NCI-H2029 (cell line): ENCODE data around the gene UGT2B7.
"Not testable (repeated sequence)": the region's sequence is repeated elsewhere in the genome, so short reads cannot be mapped to it uniquely, and the experiment has no call there.

ENCODE experiments used
- DNase-seq: peaks from one replicate; lab custom pipeline; 2025; lab: John Stamatoyannopoulos, UW

UGT2B7 gene

GRCh38 chr4:69088473-69088872 lies 7.8 kb upstream of the UGT2B7 start:
- no peak for DNase-seq

GRCh38 chr4:69089388-69089787 lies 6.9 kb upstream of the UGT2B7 start:
- DNase-seq, result no peak

GRCh38 chr4:69092190-69092589 lies 4.1 kb upstream of the UGT2B7 start:
- no peak for DNase-seq

GRCh38 chr4:69092980-69093568 lies 3.2 kb upstream of the UGT2B7 start:
- no peak for DNase-seq

- DNase-seq, result no peak
These were observed 2.6 kb upstream of the UGT2B7 start for GRCh38 chr4:69093681-69094080.

- no peak for DNase-seq
These were observed 958 bp upstream of the UGT2B7 start for GRCh38 chr4:69095301-69095731.

- no peak for DNase-seq
These were observed 536 bp downstream of the UGT2B7 start for GRCh38 chr4:69096810-69097209.

- peak; percentile 37 for DNase-seq
These were observed 2.2 kb downstream of the UGT2B7 start for GRCh38 chr4:69098470-69098869.

- DNase-seq, result no peak
These were observed 3.6 kb downstream of the UGT2B7 start for GRCh38 chr4:69099910-69100309.

GRCh38 chr4:69102668-69103067 lies 6.4 kb downstream of the UGT2B7 start:
- not testable (repeated sequence) for DNase-seq

GRCh38 chr4:69104719-69105275 lies 8.5 kb downstream of the UGT2B7 start:
- DNase-seq, result no peak

- DNase-seq, result not testable (repeated sequence)
These were observed 19.0 kb downstream of the UGT2B7 start for GRCh38 chr4:69115151-69115850.

GRCh38 chr4:69115851-69116213 lies 19.6 kb downstream of the UGT2B7 start:
- DNase-seq, result no peak

- no peak for DNase-seq
These were observed 20.5 kb downstream of the UGT2B7 start for GRCh38 chr4:69116645-69117321.

GRCh38 chr4:69120870-69121269 lies 24.6 kb downstream of the UGT2B7 start:
- DNase-seq, result no peak

GRCh38 chr4:69122476-69122875 lies 26.2 kb downstream of the UGT2B7 start:
- DNase-seq, result no peak

GRCh38 chr4:69124941-69125340 lies 28.7 kb downstream of the UGT2B7 start:
- DNase-seq, result no peak

- no peak for DNase-seq
These were observed 29.8 kb downstream of the UGT2B7 start for GRCh38 chr4:69126024-69126423.

- DNase-seq, result no peak
These were observed 37.7 kb downstream of the UGT2B7 start for GRCh38 chr4:69133993-69134392.

- DNase-seq, result no peak
These were observed 38.2 kb downstream of the UGT2B7 start for GRCh38 chr4:69134471-69134870.

GRCh38 chr4:69141320-69141719 lies 45.0 kb downstream of the UGT2B7 start:
- no peak for DNase-seq

GRCh38 chr4:69147334-69147733 lies 51.1 kb downstream of the UGT2B7 start:
- peak; percentile 49 for DNase-seq

- DNase-seq, result no peak
These were observed 57.7 kb downstream of the UGT2B7 start for GRCh38 chr4:69154021-69154420.
